GM23338 (cell line): ENCODE results near the gene HCK. TPM values are rescaled to one million over a fixed set of nuclear protein-coding genes. Genes with fewer than 3 reads are reported as not detected.

Experiments used
- ATAC-seq: fragments of 200-7000 bp; cut with Tn5 transposase; 3 replicates; pipeline ENCODE4 v1.9.1; 2020
- DNase-seq: peaks from one replicate; pipeline ENCODE4 v3.0.0-alpha.2; 2015; ENCODE audit warnings: low spot score
- H2AFZ ChIP-seq: fragments of 200-600 bp; sonication (generic); 2 replicates; pipeline ENCODE4 v1.8.0; 2016; ENCODE audit warnings: antibody characterized with exemption, mild to moderate bottlenecking, moderate library complexity
- H3F3A ChIP-seq: fragments of 200-600 bp; sonication (generic); replicated peaks from 2 replicates; pipeline ENCODE4 v1.8.0; 2017; ENCODE audit warnings: antibody characterized with exemption, mixed run types, low read depth
- H3K27ac ChIP-seq: fragments of 200-600 bp; sonication (generic); 2 replicates; pipeline ENCODE4 v1.6.1; 2016; ENCODE audit warnings: low read depth
- H3K27me3 ChIP-seq: fragments of 200-600 bp; sonication (generic); 2 replicates; pipeline ENCODE4 v1.8.0; 2016; ENCODE audit warnings: mild to moderate bottlenecking, mixed run types, moderate library complexity; ENCODE audit not compliant: insufficient read depth
- H3K36me3 ChIP-seq: fragments of 200-600 bp; sonication (generic); 2 replicates; pipeline ENCODE4 v1.8.0; 2016; ENCODE audit warnings: mild to moderate bottlenecking; ENCODE audit not compliant: insufficient read depth
- H3K4me1 ChIP-seq: fragments of 200-600 bp; sonication (generic); 2 replicates; pipeline ENCODE4 v1.8.0; 2016; ENCODE audit warnings: mild to moderate bottlenecking, moderate library complexity; ENCODE audit not compliant: insufficient read depth
- H3K4me2 ChIP-seq: fragments of 200-600 bp; sonication (generic); 2 replicates; pipeline ENCODE4 v1.7.1; 2017; ENCODE audit warnings: mixed run types
- H3K4me3 ChIP-seq: fragments of 200-600 bp; sonication (generic); 2 replicates; pipeline ENCODE4 v1.6.1; 2016; ENCODE audit warnings: mixed run types
- H3K79me2 ChIP-seq: fragments of 200-600 bp; sonication (generic); replicated peaks from 2 replicates; pipeline ENCODE4 v1.8.0; 2017; ENCODE audit warnings: mild to moderate bottlenecking; ENCODE audit not compliant: insufficient read depth
- H3K9me2 ChIP-seq: fragments of 200-600 bp; sonication (generic); 2 replicates; pipeline ENCODE4 v1.8.0; 2017; ENCODE audit not compliant: insufficient read depth
- H4K20me1 ChIP-seq: fragments of 200-600 bp; sonication (generic); replicated peaks from 2 replicates; pipeline ENCODE4 v1.8.0; 2017; ENCODE audit warnings: mild to moderate bottlenecking; ENCODE audit not compliant: insufficient read depth
- H3K27ac Mint-ChIP-seq: 2 replicates; pipeline ENCODE4 v1.8.0; 2020; ENCODE audit warnings: inconsistent platforms, mild to moderate bottlenecking, moderate library complexity, mixed read lengths
- H3K27me3 Mint-ChIP-seq: 3 replicates; pipeline ENCODE4 v1.8.0; 2022; ENCODE audit warnings: low read depth, mild to moderate bottlenecking, moderate library complexity, mixed read lengths, inconsistent platforms; ENCODE audit not compliant: insufficient read depth, poor library complexity
- H3K36me3 Mint-ChIP-seq: 3 replicates; pipeline ENCODE4 v1.8.0; 2021; ENCODE audit warnings: low read depth, mild to moderate bottlenecking, inconsistent platforms, moderate library complexity, mixed read lengths
- H3K4me1 Mint-ChIP-seq: 3 replicates; pipeline ENCODE4 v1.8.0; 2020; ENCODE audit warnings: mild to moderate bottlenecking, inconsistent platforms, mixed read lengths
- H3K4me3 Mint-ChIP-seq: 3 replicates; pipeline ENCODE4 v1.8.0; 2021; ENCODE audit warnings: moderate library complexity, mild to moderate bottlenecking, inconsistent platforms, mixed read lengths
- H3K9me3 Mint-ChIP-seq: 3 replicates; pipeline ENCODE4 v1.8.0; 2020; ENCODE audit warnings: moderate library complexity, mild to moderate bottlenecking, inconsistent platforms, mixed read lengths
- CREB1 ChIP-seq: fragments of 250-450 bp; sonication (Bioruptor Pico); IDR thresholded peaks from 2 replicates; pipeline ENCODE4 v1.5.0; 2020; ENCODE audit warnings: low read depth, mild to moderate bottlenecking, moderate library complexity
- ETS1 ChIP-seq: IDR thresholded peaks from 2 replicates; pipeline ENCODE4 v1.6.1; 2016; ENCODE audit warnings: antibody characterized with exemption
- EZH2 ChIP-seq: fragments of 200-600 bp; sonication (generic); IDR thresholded peaks from one replicate; pipeline ENCODE4 v1.8.0; 2017; ENCODE audit warnings: antibody characterized with exemption, mild to moderate bottlenecking, low read depth; ENCODE audit not compliant: unreplicated experiment
- EZH2phosphoT487 ChIP-seq: fragments of 200-600 bp; sonication (generic); IDR thresholded peaks from one replicate; pipeline ENCODE4 v1.8.1; 2018; ENCODE audit warnings: antibody characterized with exemption; ENCODE audit not compliant: unreplicated experiment
- JUNB ChIP-seq: IDR thresholded peaks from one replicate; pipeline ENCODE4 v1.6.1; 2016; ENCODE audit warnings: antibody characterized with exemption; ENCODE audit not compliant: unreplicated experiment
- NANOG ChIP-seq: IDR thresholded peaks from 2 replicates; pipeline ENCODE4 v1.6.1; 2016; ENCODE audit warnings: antibody characterized with exemption, borderline replicate concordance
- POLR2AphosphoS5 ChIP-seq: IDR thresholded peaks from 2 replicates; pipeline ENCODE4 v1.6.1; 2016; ENCODE audit warnings: antibody characterized with exemption, low read depth
- ZNF114 ChIP-seq: fragments of 250-450 bp; sonication (Bioruptor Pico); IDR thresholded peaks from 2 replicates; pipeline ENCODE4 v1.5.0; 2020; ENCODE audit warnings: mild to moderate bottlenecking, moderate library complexity
- ZNF331 ChIP-seq: fragments of 250-450 bp; sonication (Bioruptor Pico); IDR thresholded peaks from 2 replicates; pipeline ENCODE4 v1.5.0; 2020; ENCODE audit warnings: low read depth, mild to moderate bottlenecking, moderate library complexity
- ZNF462 ChIP-seq: fragments of 250-450 bp; sonication (Bioruptor Pico); IDR thresholded peaks from 2 replicates; pipeline ENCODE4 v1.5.0; 2020; ENCODE audit warnings: mild to moderate bottlenecking, moderate library complexity
- polyA plus RNA-seq: library from polyadenylated mRNA; unstranded; fragments of >200 nt; fragmentation: Nextera tagmentation; extraction: Ambion mirVana; gene quantifications from 2 replicates; pipeline ENCODE4 v1.2.1, GENCODE V29; 2016
- total RNA-seq: library from RNA; depleted of rRNA; stranded (reverse); fragments of >200 nt; shearing (Covaris generic); gene quantifications from 2 replicates; pipeline ENCODE4 v1.2.3, GENCODE V29; 2014
- TF ChIP-seq, protein P1 (sequence below): IDR thresholded peaks from one replicate; pipeline ENCODE4 v1.6.1; 2018; ENCODE audit warnings: antibody characterized with exemption; ENCODE audit not compliant: unreplicated experiment

The HCK gene
- total and polyA plus RNA-seq, 2 experiments from 2014 or later = 0.97 TPM; not detected in 1

DNA sequence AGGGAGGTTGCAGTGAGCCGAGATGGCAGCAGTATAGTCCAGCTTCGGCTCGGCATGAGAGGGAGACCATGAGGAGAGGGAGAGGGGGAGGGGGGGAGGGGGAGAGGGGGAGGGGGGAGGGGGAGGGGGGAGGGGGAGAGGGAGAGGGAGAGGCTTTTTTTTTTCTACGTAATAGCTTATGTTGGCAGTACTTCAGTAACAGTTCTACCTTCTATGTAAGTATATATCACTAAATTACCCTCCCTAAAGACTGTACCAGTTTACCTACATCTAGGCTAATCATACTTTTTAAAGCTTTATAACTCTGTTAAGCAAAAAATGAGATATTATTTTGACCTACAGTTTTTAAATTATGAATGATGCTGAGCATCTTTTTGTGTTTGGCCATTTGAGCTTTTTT lies 71.0 kb downstream of the HCK start (continued):
- TF ChIP-seq, protein P1, sequence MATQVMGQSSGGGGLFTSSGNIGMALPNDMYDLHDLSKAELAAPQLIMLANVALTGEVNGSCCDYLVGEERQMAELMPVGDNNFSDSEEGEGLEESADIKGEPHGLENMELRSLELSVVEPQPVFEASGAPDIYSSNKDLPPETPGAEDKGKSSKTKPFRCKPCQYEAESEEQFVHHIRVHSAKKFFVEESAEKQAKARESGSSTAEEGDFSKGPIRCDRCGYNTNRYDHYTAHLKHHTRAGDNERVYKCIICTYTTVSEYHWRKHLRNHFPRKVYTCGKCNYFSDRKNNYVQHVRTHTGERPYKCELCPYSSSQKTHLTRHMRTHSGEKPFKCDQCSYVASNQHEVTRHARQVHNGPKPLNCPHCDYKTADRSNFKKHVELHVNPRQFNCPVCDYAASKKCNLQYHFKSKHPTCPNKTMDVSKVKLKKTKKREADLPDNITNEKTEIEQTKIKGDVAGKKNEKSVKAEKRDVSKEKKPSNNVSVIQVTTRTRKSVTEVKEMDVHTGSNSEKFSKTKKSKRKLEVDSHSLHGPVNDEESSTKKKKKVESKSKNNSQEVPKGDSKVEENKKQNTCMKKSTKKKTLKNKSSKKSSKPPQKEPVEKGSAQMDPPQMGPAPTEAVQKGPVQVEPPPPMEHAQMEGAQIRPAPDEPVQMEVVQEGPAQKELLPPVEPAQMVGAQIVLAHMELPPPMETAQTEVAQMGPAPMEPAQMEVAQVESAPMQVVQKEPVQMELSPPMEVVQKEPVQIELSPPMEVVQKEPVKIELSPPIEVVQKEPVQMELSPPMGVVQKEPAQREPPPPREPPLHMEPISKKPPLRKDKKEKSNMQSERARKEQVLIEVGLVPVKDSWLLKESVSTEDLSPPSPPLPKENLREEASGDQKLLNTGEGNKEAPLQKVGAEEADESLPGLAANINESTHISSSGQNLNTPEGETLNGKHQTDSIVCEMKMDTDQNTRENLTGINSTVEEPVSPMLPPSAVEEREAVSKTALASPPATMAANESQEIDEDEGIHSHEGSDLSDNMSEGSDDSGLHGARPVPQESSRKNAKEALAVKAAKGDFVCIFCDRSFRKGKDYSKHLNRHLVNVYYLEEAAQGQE = no peak

GRCh38 chr20:32124916-32125454 lies 72.9 kb downstream of the HCK start:
- Histone ChIP-seq H3K4me1 (peaks cover 10% of the 10 kb centered on the region), H3K4me2 (no peak overlapping the region), H3K36me3 (peaks cover 3% of the 10 kb centered on the region), H3K27me3 (no peaks in the 10 kb centered on the region), H3K4me3 (no peak overlapping the region), H3K9me2 (no peaks in the 10 kb centered on the region), H2AFZ (no peak overlapping the region), H4K20me1 (peaks cover 24% of the 10 kb centered on the region), H3K79me2 (peaks cover 78% of the 10 kb centered on the region), H3K27ac (no peak overlapping the region), H3F3A (no peaks in the 10 kb centered on the region)
- DNase-seq (no peak), ATAC-seq (no peak)
- Mint-ChIP-seq H3K4me1 (peaks cover 14% of the 10 kb centered on the region; the same call in 2 of the 3 replicates), H3K27me3 (peaks cover 8% of the 10 kb centered on the region), H3K9me3 (peaks cover 24% of the 10 kb centered on the region), H3K27ac (no peak overlapping the region), H3K36me3 (peaks cover 31% of the 10 kb centered on the region), H3K4me3 (no peak overlapping the region)
- no peak for TF ChIP-seq ZNF331
- TF ChIP-seq, protein P1 = no peak
- TF ChIP-seq NANOG = no peak
- TF ChIP-seq ETS1 = no peak
- no peak for TF ChIP-seq EZH2
- TF ChIP-seq ZNF462 (CRISPR knock-in tag) = no peak
- no peak for TF ChIP-seq CREB1 (CRISPR knock-in tag)
- no peak for TF ChIP-seq ZNF114 (CRISPR knock-in tag)
- TF ChIP-seq POLR2AphosphoS5 = no peak
- no peak for TF ChIP-seq JUNB
- TF ChIP-seq EZH2phosphoT487 = no peak
